GM23338 (cell line): Measurements from ENCODE around the gene SPI1. TPM values are rescaled to one million over a fixed set of nuclear protein-coding genes. Genes with fewer than 3 reads are reported as not detected.

ENCODE experiments used
- ATAC-seq: fragments of 200-7000 bp; cut with Tn5 transposase; 3 replicates; pipeline ENCODE4 v1.9.1; 2020
- DNase-seq: peaks from one replicate; pipeline ENCODE4 v3.0.0-alpha.2; 2015; ENCODE audit warnings: low spot score
- H2AFZ ChIP-seq: fragments of 200-600 bp; sonication (generic); 2 replicates; pipeline ENCODE4 v1.8.0; 2016; ENCODE audit warnings: antibody characterized with exemption, mild to moderate bottlenecking, moderate library complexity
- H3F3A ChIP-seq: fragments of 200-600 bp; sonication (generic); replicated peaks from 2 replicates; pipeline ENCODE4 v1.8.0; 2017; ENCODE audit warnings: antibody characterized with exemption, mixed run types, low read depth
- H3K27ac ChIP-seq: fragments of 200-600 bp; sonication (generic); 2 replicates; pipeline ENCODE4 v1.6.1; 2016; ENCODE audit warnings: low read depth
- H3K27me3 ChIP-seq: fragments of 200-600 bp; sonication (generic); 2 replicates; pipeline ENCODE4 v1.8.0; 2016; ENCODE audit warnings: mild to moderate bottlenecking, mixed run types, moderate library complexity; ENCODE audit not compliant: insufficient read depth
- H3K36me3 ChIP-seq: fragments of 200-600 bp; sonication (generic); 2 replicates; pipeline ENCODE4 v1.8.0; 2016; ENCODE audit warnings: mild to moderate bottlenecking; ENCODE audit not compliant: insufficient read depth
- H3K4me1 ChIP-seq: fragments of 200-600 bp; sonication (generic); 2 replicates; pipeline ENCODE4 v1.8.0; 2016; ENCODE audit warnings: mild to moderate bottlenecking, moderate library complexity; ENCODE audit not compliant: insufficient read depth
- H3K4me2 ChIP-seq: fragments of 200-600 bp; sonication (generic); 2 replicates; pipeline ENCODE4 v1.7.1; 2017; ENCODE audit warnings: mixed run types
- H3K4me3 ChIP-seq: fragments of 200-600 bp; sonication (generic); 2 replicates; pipeline ENCODE4 v1.6.1; 2016; ENCODE audit warnings: mixed run types
- H3K79me2 ChIP-seq: fragments of 200-600 bp; sonication (generic); replicated peaks from 2 replicates; pipeline ENCODE4 v1.8.0; 2017; ENCODE audit warnings: mild to moderate bottlenecking; ENCODE audit not compliant: insufficient read depth
- H3K9me2 ChIP-seq: fragments of 200-600 bp; sonication (generic); 2 replicates; pipeline ENCODE4 v1.8.0; 2017; ENCODE audit not compliant: insufficient read depth
- H4K20me1 ChIP-seq: fragments of 200-600 bp; sonication (generic); replicated peaks from 2 replicates; pipeline ENCODE4 v1.8.0; 2017; ENCODE audit warnings: mild to moderate bottlenecking; ENCODE audit not compliant: insufficient read depth
- H3K27ac Mint-ChIP-seq: 2 replicates; pipeline ENCODE4 v1.8.0; 2020; ENCODE audit warnings: inconsistent platforms, mild to moderate bottlenecking, moderate library complexity, mixed read lengths
- H3K27me3 Mint-ChIP-seq: 3 replicates; pipeline ENCODE4 v1.8.0; 2022; ENCODE audit warnings: low read depth, mild to moderate bottlenecking, moderate library complexity, mixed read lengths, inconsistent platforms; ENCODE audit not compliant: insufficient read depth, poor library complexity
- H3K36me3 Mint-ChIP-seq: 3 replicates; pipeline ENCODE4 v1.8.0; 2021; ENCODE audit warnings: low read depth, mild to moderate bottlenecking, inconsistent platforms, moderate library complexity, mixed read lengths
- H3K4me1 Mint-ChIP-seq: 3 replicates; pipeline ENCODE4 v1.8.0; 2020; ENCODE audit warnings: mild to moderate bottlenecking, inconsistent platforms, mixed read lengths
- H3K4me3 Mint-ChIP-seq: 3 replicates; pipeline ENCODE4 v1.8.0; 2021; ENCODE audit warnings: moderate library complexity, mild to moderate bottlenecking, inconsistent platforms, mixed read lengths
- H3K9me3 Mint-ChIP-seq: 3 replicates; pipeline ENCODE4 v1.8.0; 2020; ENCODE audit warnings: moderate library complexity, mild to moderate bottlenecking, inconsistent platforms, mixed read lengths
- CREB1 ChIP-seq: fragments of 250-450 bp; sonication (Bioruptor Pico); IDR thresholded peaks from 2 replicates; pipeline ENCODE4 v1.5.0; 2020; ENCODE audit warnings: low read depth, mild to moderate bottlenecking, moderate library complexity
- CTCF ChIP-seq, 2 experiments: fragments of 200-600 bp in 1 of 2; sonication (generic) in 1 of 2; conservative IDR thresholded peaks; 2 replicates each; pipeline versions ENCODE4 v1.5.1 to v1.6.1; 2016 to 2017; ENCODE audit warnings: antibody characterized with exemption in 2 of 2, low read depth in 2 of 2, mild to moderate bottlenecking in 2 of 2, moderate library complexity in 1 of 2
- ETS1 ChIP-seq: IDR thresholded peaks from 2 replicates; pipeline ENCODE4 v1.6.1; 2016; ENCODE audit warnings: antibody characterized with exemption
- EZH2 ChIP-seq: fragments of 200-600 bp; sonication (generic); IDR thresholded peaks from one replicate; pipeline ENCODE4 v1.8.0; 2017; ENCODE audit warnings: antibody characterized with exemption, mild to moderate bottlenecking, low read depth; ENCODE audit not compliant: unreplicated experiment
- EZH2phosphoT487 ChIP-seq: fragments of 200-600 bp; sonication (generic); IDR thresholded peaks from one replicate; pipeline ENCODE4 v1.8.1; 2018; ENCODE audit warnings: antibody characterized with exemption; ENCODE audit not compliant: unreplicated experiment
- JUNB ChIP-seq: IDR thresholded peaks from one replicate; pipeline ENCODE4 v1.6.1; 2016; ENCODE audit warnings: antibody characterized with exemption; ENCODE audit not compliant: unreplicated experiment
- NANOG ChIP-seq: IDR thresholded peaks from 2 replicates; pipeline ENCODE4 v1.6.1; 2016; ENCODE audit warnings: antibody characterized with exemption, borderline replicate concordance
- POLR2AphosphoS5 ChIP-seq: IDR thresholded peaks from 2 replicates; pipeline ENCODE4 v1.6.1; 2016; ENCODE audit warnings: antibody characterized with exemption, low read depth
- REST ChIP-seq: IDR thresholded peaks from one replicate; pipeline ENCODE4 v1.6.1; 2018; ENCODE audit warnings: antibody characterized with exemption; ENCODE audit not compliant: unreplicated experiment
- STAT1 ChIP-seq: IDR thresholded peaks from one replicate; pipeline ENCODE4 v1.6.1; 2016; ENCODE audit warnings: antibody characterized with exemption; ENCODE audit not compliant: unreplicated experiment
- ZNF114 ChIP-seq: fragments of 250-450 bp; sonication (Bioruptor Pico); IDR thresholded peaks from 2 replicates; pipeline ENCODE4 v1.5.0; 2020; ENCODE audit warnings: mild to moderate bottlenecking, moderate library complexity
- ZNF331 ChIP-seq: fragments of 250-450 bp; sonication (Bioruptor Pico); IDR thresholded peaks from 2 replicates; pipeline ENCODE4 v1.5.0; 2020; ENCODE audit warnings: low read depth, mild to moderate bottlenecking, moderate library complexity
- ZNF462 ChIP-seq: fragments of 250-450 bp; sonication (Bioruptor Pico); IDR thresholded peaks from 2 replicates; pipeline ENCODE4 v1.5.0; 2020; ENCODE audit warnings: mild to moderate bottlenecking, moderate library complexity
- polyA plus RNA-seq: library from polyadenylated mRNA; unstranded; fragments of >200 nt; fragmentation: Nextera tagmentation; extraction: Ambion mirVana; gene quantifications from 2 replicates; pipeline ENCODE4 v1.2.1, GENCODE V29; 2016
- total RNA-seq: library from RNA; depleted of rRNA; stranded (reverse); fragments of >200 nt; shearing (Covaris generic); gene quantifications from 2 replicates; pipeline ENCODE4 v1.2.3, GENCODE V29; 2014

SPI1 gene
- total and polyA plus RNA-seq, 2 experiments from 2014 or later: 0.23 TPM; not detected in 1

- H3K4me3 Mint-ChIP-seq: no peak overlapping the region
- Histone ChIP-seq H3K4me1 (peaks cover 7% of the 10 kb centered on the region; the same call in 1 of the 2 replicates), H3K4me3 (no peak overlapping the region), H3K79me2 (no peaks in the 10 kb centered on the region), H4K20me1 (no peaks in the 10 kb centered on the region), H3K27ac (no peak overlapping the region), H2AFZ (peak overlapping the region; percentile 93; the same call in 1 of the 2 replicates), H3K9me2 (no peaks in the 10 kb centered on the region), H3K4me2 (no peak overlapping the region), H3K36me3 (no peaks in the 10 kb centered on the region), H3K27me3 (no peaks in the 10 kb centered on the region), H3F3A (peaks cover 6% of the 10 kb centered on the region; the same call in 1 of the 2 replicates)
- H3K27ac Mint-ChIP-seq: no peak overlapping the region
- H3K36me3 Mint-ChIP-seq: no peaks in the 10 kb centered on the region
- ATAC-seq (no peak), DNase-seq (no peak)
- TF ChIP-seq EZH2phosphoT487 (no peak), CREB1 (CRISPR knock-in tag) (no peak), NANOG (no peak), POLR2AphosphoS5 (no peak), STAT1 (no peak), ETS1 (no peak), CTCF (conservative IDR thresholded peaks at IDR 0.05; ENCODE audit: low read depth in 2 of 2) (no peak), EZH2 (no peak), ZNF114 (CRISPR knock-in tag) (no peak), ZNF331 (CRISPR knock-in tag) (no peak), JUNB (no peak), REST (no peak), ZNF462 (CRISPR knock-in tag) (no peak)
- H3K27me3 Mint-ChIP-seq: peaks cover 13% of the 10 kb centered on the region
- peaks cover 18% of the 10 kb centered on the region for H3K4me1 Mint-ChIP-seq
- H3K9me3 Mint-ChIP-seq: no peaks in the 10 kb centered on the region
These were observed 17.1 kb upstream of the SPI1 start for GRCh38 chr11:47395223-47396048.
